Skeletal muscle satellite cell (primary cell): ENCODE measurements around the gene CH25H.

ENCODE experiments used
- H3K27me3 ChIP-seq: 2 replicates; pipeline ENCODE4 v1.7.0; 2013; ENCODE audit warnings: low read length; ENCODE audit not compliant: control insufficient read depth, insufficient read depth
- H3K36me3 ChIP-seq: 2 replicates; pipeline ENCODE4 v1.7.0; 2013; ENCODE audit warnings: mild to moderate bottlenecking, control low read depth, low read length; ENCODE audit not compliant: insufficient read depth
- H3K4me1 ChIP-seq: 2 replicates; pipeline ENCODE4 v1.7.0; 2013; ENCODE audit warnings: low read length; ENCODE audit not compliant: control insufficient read depth, insufficient read depth
- H3K4me2 ChIP-seq: 2 replicates; pipeline ENCODE4 v1.7.0; 2013; ENCODE audit warnings: mild to moderate bottlenecking, low read length
- H3K4me3 ChIP-seq: 2 replicates; pipeline ENCODE4 v1.7.0; 2013; ENCODE audit warnings: low read length
- H3K9ac ChIP-seq: 2 replicates; pipeline ENCODE4 v1.7.0; 2013; ENCODE audit warnings: mild to moderate bottlenecking, low read depth, low read length, moderate library complexity
- H3K9me3 ChIP-seq: replicated peaks from 2 replicates; pipeline ENCODE4 v1.7.0; 2013; ENCODE audit warnings: mild to moderate bottlenecking, control low read depth, low read length

The CH25H gene

DNA sequence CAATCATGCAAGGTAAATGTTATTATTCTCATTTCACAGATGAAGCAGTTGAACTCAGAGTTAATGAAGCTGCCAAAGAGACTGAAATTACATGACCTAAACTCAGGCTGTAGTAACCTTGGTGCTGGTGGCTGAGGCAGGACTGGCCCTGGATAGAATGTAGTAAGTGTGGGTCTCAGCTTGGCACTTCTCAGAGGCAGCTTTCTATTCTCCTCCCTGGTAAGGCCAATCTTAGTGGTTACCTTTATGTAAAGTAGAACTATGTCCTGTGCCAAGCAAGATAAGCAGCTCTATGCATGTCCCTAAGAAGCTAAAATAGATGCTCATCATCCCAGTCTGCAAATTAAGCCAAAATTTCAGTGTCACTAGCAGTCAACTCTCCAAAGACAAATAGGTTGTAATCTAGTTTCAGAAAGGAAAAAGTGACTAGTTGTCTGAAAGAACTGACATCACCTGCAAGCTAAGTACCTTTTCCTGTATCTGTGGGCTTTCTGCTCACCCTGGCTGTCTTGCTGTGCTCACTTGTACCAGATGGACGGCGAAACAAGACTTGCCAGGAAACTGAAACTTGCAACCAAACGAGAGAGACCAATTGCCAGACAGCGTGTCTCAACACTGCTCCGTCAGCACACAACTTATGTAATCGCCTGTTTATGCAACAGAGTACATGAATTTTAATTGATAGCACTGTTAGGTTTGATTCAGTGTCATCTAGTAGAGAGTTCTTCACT, 43.7 kb downstream of the CH25H start:
- Histone ChIP-seq H3K4me2 (peak overlapping the region; percentile 8), H3K27me3 (peaks cover 26% of the 10 kb centered on the region), H3K4me3 (no peak overlapping the region), H3K4me1 (peaks cover 6% of the 10 kb centered on the region), H3K9ac (no peak overlapping the region), H3K9me3 (no peaks in the 10 kb centered on the region), H3K36me3 (no peaks in the 10 kb centered on the region)

- H3K4me1 ChIP-seq = peaks cover 6% of the 10 kb centered on the region
- no peaks in the 10 kb centered on the region for H3K36me3 ChIP-seq
- H3K9ac ChIP-seq = no peak overlapping the region
- no peaks in the 10 kb centered on the region for H3K9me3 ChIP-seq
- H3K4me2 ChIP-seq = no peak overlapping the region
- peaks cover 26% of the 10 kb centered on the region for H3K27me3 ChIP-seq
- no peak overlapping the region for H3K4me3 ChIP-seq
These were observed 44.5 kb downstream of the CH25H start for GRCh38 chr10:89162596-89162995.

- Histone ChIP-seq H3K9ac (no peak overlapping the region), H3K27me3 (peaks cover 28% of the 10 kb centered on the region), H3K4me1 (peaks cover 6% of the 10 kb centered on the region), H3K9me3 (no peaks in the 10 kb centered on the region), H3K4me3 (no peak overlapping the region), H3K4me2 (no peak overlapping the region), H3K36me3 (no peaks in the 10 kb centered on the region)
These were observed 46.8 kb downstream of the CH25H start for GRCh38 chr10:89160339-89160738.

- Histone ChIP-seq H3K4me2 (no peak overlapping the region), H3K9ac (no peak overlapping the region), H3K36me3 (no peaks in the 10 kb centered on the region), H3K9me3 (no peaks in the 10 kb centered on the region), H3K4me3 (no peak overlapping the region), H3K27me3 (peaks cover 23% of the 10 kb centered on the region), H3K4me1 (peaks cover 6% of the 10 kb centered on the region)
These were observed 47.4 kb downstream of the CH25H start for GRCh38 chr10:89159761-89160160.

DNA sequence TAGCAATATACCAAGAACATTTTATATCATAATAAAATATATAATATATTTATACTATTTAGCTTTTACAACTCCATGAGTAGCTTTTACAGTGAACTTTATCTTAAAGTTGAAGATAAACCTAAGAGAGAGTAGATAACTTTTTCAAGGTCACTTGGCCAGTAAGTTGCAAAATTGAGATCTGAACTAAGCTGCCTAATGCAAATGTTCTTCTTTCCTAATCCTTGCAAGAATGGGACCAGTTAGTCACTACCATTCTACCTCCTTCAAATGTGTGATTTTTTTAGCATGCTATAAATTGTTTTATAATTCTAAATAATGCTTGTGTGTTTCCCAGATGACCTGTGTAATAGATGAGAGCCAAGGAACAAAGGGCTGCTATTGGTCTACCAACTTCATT, 47.8 kb downstream of the CH25H start:
- Histone ChIP-seq H3K36me3 (no peaks in the 10 kb centered on the region), H3K9me3 (no peaks in the 10 kb centered on the region), H3K4me2 (no peak overlapping the region), H3K27me3 (peaks cover 19% of the 10 kb centered on the region), H3K4me1 (peaks cover 6% of the 10 kb centered on the region), H3K4me3 (no peak overlapping the region), H3K9ac (no peak overlapping the region)

DNA sequence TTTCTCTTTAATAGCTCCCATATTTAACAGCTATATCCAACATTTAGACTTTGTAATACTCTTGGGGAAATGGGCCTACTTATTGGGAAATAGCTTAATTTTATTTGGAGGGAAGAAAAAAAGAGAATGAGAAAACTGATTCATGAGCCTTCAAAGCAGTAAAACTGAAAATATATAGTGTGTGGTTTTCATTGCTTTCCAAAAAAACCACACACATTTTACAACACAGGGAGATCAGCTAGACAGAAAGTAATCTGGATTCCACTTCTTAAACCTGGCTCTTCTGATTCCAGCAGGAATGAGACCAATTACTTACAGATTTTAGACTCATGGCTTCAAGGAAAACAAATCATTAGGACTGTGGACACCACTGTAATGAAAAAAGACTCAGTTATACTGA, 48.7 kb downstream of the CH25H start:
- no peaks in the 10 kb centered on the region for H3K36me3 ChIP-seq
- no peak overlapping the region for H3K4me3 ChIP-seq
- H3K9me3 ChIP-seq = no peaks in the 10 kb centered on the region
- H3K4me2 ChIP-seq = no peak overlapping the region
- H3K4me1 ChIP-seq = peaks cover 6% of the 10 kb centered on the region
- H3K27me3 ChIP-seq = peaks cover 11% of the 10 kb centered on the region
- H3K9ac ChIP-seq = no peak overlapping the region

- H3K4me1 ChIP-seq = peaks cover 10% of the 10 kb centered on the region
- H3K27me3 ChIP-seq = peaks cover 3% of the 10 kb centered on the region
- no peak overlapping the region for H3K9ac ChIP-seq
- H3K4me3 ChIP-seq = no peak overlapping the region
- H3K4me2 ChIP-seq = no peak overlapping the region
- H3K36me3 ChIP-seq = no peaks in the 10 kb centered on the region
- no peaks in the 10 kb centered on the region for H3K9me3 ChIP-seq
These were observed 50.8 kb downstream of the CH25H start for GRCh38 chr10:89156161-89156835.
